ENCODE measurements around the gene TMEM50B.
"Not testable (repeated sequence)": the region's sequence is repeated elsewhere in the genome, so short reads cannot be mapped to it uniquely, and the experiment has no call there.

GRCh38 chr21:33507003-33507402 lies 27.2 kb upstream of the TMEM50B start:
- TF ChIP-seq CTCF (IDR thresholded peaks at IDR 0.05; ENCODE audit: control extremely low read depth in 1 of 3, insufficient read depth in 1 of 3, low read depth in 1 of 3, low read length in 3 of 3); NANOG (IDR thresholded peaks at IDR 0.05; ENCODE audit: insufficient read depth, low read depth, low read length, poor library complexity, severe bottlenecking); CHD2 (IDR thresholded peaks at IDR 0.05; ENCODE audit: low read length); GABPA (IDR thresholded peaks at IDR 0.05; ENCODE audit: borderline replicate concordance, insufficient read depth, low read length); KDM5A (IDR thresholded peaks at IDR 0.05; ENCODE audit: low read length); RAD21 (IDR thresholded peaks at IDR 0.05 in 1 of 2, conservative IDR thresholded peaks at IDR 0.05 in 1 of 2; ENCODE audit: low read depth in 2 of 2, low read length in 2 of 2): not testable (repeated sequence)
